ENCODE results near the gene VRK1.
"Not testable (repeated sequence)": the region's sequence is repeated elsewhere in the genome, so short reads cannot be mapped to it uniquely, and the experiment has no call there.

The VRK1 gene

DNA sequence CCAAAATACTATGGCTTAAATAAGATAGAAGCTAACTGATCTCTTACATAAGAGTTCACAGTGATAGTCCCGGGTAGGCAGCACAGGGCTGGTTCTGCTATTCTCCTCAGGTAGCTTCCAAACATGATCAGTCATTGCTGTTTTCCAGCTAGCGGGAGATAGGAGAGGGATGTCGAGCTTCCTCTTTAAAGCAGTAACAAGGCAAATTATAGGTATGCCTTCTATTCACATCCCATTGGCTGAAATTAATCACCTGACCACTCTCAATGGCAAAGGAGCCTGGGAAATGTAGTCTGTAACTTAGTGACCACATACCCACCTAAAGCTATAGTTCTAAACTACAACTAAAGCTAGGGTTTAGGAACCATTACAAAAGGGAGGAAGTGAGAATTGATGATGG, 34.5 kb upstream of the VRK1 start:
- DNase-seq (ENCODE audit: low read depth, low spot score): peak; percentile 75
- H3K4me3 ChIP-seq (ENCODE audit: low read length): no peak overlapping the region; the same call in 1 of the 2 replicates

GRCh38 chr14:96764012-96764411, 33.2 kb upstream of the VRK1 start:
- no CpG with 5 or more reads among the region's 7 CpGs for WGBS (ENCODE audit: insufficient coverage, insufficient read length)
- no peak overlapping the region for H3K27ac ChIP-seq (ENCODE audit: low read length)
- no peak overlapping the region for H3K4me3 ChIP-seq (ENCODE audit: low read length)
- H3K4me1 ChIP-seq (ENCODE audit: control insufficient read depth, insufficient read depth, low read length): no peaks in the 10 kb centered on the region
- no peaks in the 10 kb centered on the region for H3K27me3 ChIP-seq (ENCODE audit: control insufficient read depth, insufficient read depth, low read length)
- H3K9me3 ChIP-seq (ENCODE audit: control insufficient read depth, insufficient read depth, low read length): no peaks in the 10 kb centered on the region
- H3K36me3 ChIP-seq (ENCODE audit: control insufficient read depth, insufficient read depth, low read length): no peaks in the 10 kb centered on the region; the same call in 1 of the 2 replicates
- DNase-seq (ENCODE audit: low read depth, low spot score): no peak

More for the DNA sequence above, 34.5 kb upstream of the VRK1 start:
- H3K36me3 ChIP-seq (ENCODE audit: control insufficient read depth, insufficient read depth, low read length): no peaks in the 10 kb centered on the region; the same call in 1 of the 2 replicates
- H3K9me3 ChIP-seq (ENCODE audit: control insufficient read depth, insufficient read depth, low read length): no peaks in the 10 kb centered on the region
- no CpG with 5 or more reads among the region's 3 CpGs for WGBS (ENCODE audit: insufficient coverage, insufficient read length)
- no peak overlapping the region for H3K27ac ChIP-seq (ENCODE audit: low read length)
- H3K4me1 ChIP-seq (ENCODE audit: control insufficient read depth, insufficient read depth, low read length): no peaks in the 10 kb centered on the region
- no peaks in the 10 kb centered on the region for H3K27me3 ChIP-seq (ENCODE audit: control insufficient read depth, insufficient read depth, low read length)

DNA sequence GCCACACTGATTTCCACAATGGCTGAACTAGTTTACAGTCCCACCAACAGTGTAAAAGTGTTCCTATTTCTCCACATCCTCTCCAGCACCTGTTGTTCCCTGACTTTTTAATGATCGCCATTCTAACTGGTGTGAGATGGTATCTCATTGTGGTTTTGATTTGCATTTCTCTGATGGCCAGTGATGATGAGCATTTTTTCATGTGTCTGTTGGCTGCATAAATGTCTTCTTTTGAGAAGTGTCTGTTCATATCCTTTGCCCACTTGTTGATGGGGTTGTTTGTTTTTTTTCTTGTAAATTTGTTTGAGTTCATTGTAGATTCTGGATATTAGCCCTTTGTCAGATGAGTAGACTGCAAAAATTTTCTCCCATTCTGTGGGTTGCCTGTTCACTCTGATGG, 32.0 kb upstream of the VRK1 start:
- H3K36me3 ChIP-seq (ENCODE audit: control insufficient read depth, insufficient read depth, low read length); DNase-seq (ENCODE audit: low read depth, low spot score); H3K27ac ChIP-seq (ENCODE audit: low read length); H3K4me1 ChIP-seq (ENCODE audit: control insufficient read depth, insufficient read depth, low read length); H3K27me3 ChIP-seq (ENCODE audit: control insufficient read depth, insufficient read depth, low read length); H3K4me3 ChIP-seq (ENCODE audit: low read length); H3K9me3 ChIP-seq (ENCODE audit: control insufficient read depth, insufficient read depth, low read length): not testable (repeated sequence)
- no CpG with 5 or more reads among the region's 1 CpG for WGBS (ENCODE audit: insufficient coverage, insufficient read length)

DNA sequence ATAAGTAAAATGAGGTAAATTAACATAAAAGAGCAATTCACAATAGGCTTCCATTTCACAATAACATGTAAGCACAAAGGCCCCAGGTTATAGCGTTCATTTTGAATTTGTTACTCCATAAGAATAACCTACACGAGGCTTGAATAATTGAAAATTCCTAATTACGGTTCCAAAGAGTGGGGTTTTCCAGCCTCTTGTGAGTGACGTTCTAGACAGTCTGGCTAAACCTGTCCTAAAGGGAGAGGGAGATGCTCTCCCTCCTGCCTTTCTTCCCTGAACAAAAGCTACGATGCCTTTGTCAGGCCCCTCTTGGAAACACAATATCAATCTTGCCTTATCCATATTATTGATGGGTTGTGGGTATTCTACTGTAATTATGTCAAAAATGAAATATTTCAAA, 24.3 kb upstream of the VRK1 start:
- DNase-seq (ENCODE audit: low read depth, low spot score): no peak
- WGBS (ENCODE audit: insufficient coverage, insufficient read length): no CpG with 5 or more reads among the region's 5 CpGs

DNA sequence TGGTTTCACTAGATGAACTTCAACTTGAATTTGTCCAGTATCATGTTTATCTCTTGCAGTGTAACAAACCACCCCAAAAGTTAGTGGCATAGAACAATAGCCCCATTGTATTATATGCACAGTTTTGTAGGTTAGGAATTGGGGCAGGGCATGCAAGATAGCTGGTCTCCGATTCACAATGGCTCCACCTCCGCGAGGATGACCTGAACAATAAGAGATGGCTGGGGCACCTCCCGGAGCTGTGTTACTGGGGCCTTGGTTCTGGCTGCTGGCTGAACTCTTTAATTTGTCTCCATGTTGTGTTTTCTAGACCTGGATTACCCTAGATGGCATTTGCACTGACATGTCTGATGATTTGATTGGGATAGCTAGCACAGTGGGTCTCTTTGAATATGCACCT, 20.4 kb upstream of the VRK1 start:
- no peak for DNase-seq (ENCODE audit: low read depth, low spot score)
- Histone ChIP-seq H3K4me3 (ENCODE audit: low read length) (no peak overlapping the region), H3K27ac (ENCODE audit: low read length) (no peak overlapping the region), H3K27me3 (ENCODE audit: control insufficient read depth, insufficient read depth, low read length) (no peaks in the 10 kb centered on the region), H3K9me3 (ENCODE audit: control insufficient read depth, insufficient read depth, low read length) (no peaks in the 10 kb centered on the region), H3K36me3 (ENCODE audit: control insufficient read depth, insufficient read depth, low read length) (no peaks in the 10 kb centered on the region), H3K4me1 (ENCODE audit: control insufficient read depth, insufficient read depth, low read length) (no peaks in the 10 kb centered on the region)
- no CpG with 5 or more reads among the region's 4 CpGs for WGBS (ENCODE audit: insufficient coverage, insufficient read length)

More for the DNA sequence above, 24.3 kb upstream of the VRK1 start:
- Histone ChIP-seq H3K9me3 (ENCODE audit: control insufficient read depth, insufficient read depth, low read length) (no peaks in the 10 kb centered on the region), H3K4me3 (ENCODE audit: low read length) (no peak overlapping the region), H3K27me3 (ENCODE audit: control insufficient read depth, insufficient read depth, low read length) (no peaks in the 10 kb centered on the region), H3K27ac (ENCODE audit: low read length) (no peak overlapping the region), H3K4me1 (ENCODE audit: control insufficient read depth, insufficient read depth, low read length) (no peaks in the 10 kb centered on the region), H3K36me3 (ENCODE audit: control insufficient read depth, insufficient read depth, low read length) (no peaks in the 10 kb centered on the region)

GRCh38 chr14:96780500-96780899, 16.7 kb upstream of the VRK1 start:
- Histone ChIP-seq H3K4me3 (ENCODE audit: low read length) (no peak overlapping the region), H3K27ac (ENCODE audit: low read length) (no peak overlapping the region), H3K27me3 (ENCODE audit: control insufficient read depth, insufficient read depth, low read length) (no peaks in the 10 kb centered on the region), H3K9me3 (ENCODE audit: control insufficient read depth, insufficient read depth, low read length) (no peaks in the 10 kb centered on the region), H3K36me3 (ENCODE audit: control insufficient read depth, insufficient read depth, low read length) (no peaks in the 10 kb centered on the region), H3K4me1 (ENCODE audit: control insufficient read depth, insufficient read depth, low read length) (no peaks in the 10 kb centered on the region)
- no CpG with 5 or more reads among the region's 3 CpGs for WGBS (ENCODE audit: insufficient coverage, insufficient read length)
- no peak for DNase-seq (ENCODE audit: low read depth, low spot score)

- no peaks in the 10 kb centered on the region for H3K4me1 ChIP-seq (ENCODE audit: control insufficient read depth, insufficient read depth, low read length)
- no peaks in the 10 kb centered on the region for H3K36me3 ChIP-seq (ENCODE audit: control insufficient read depth, insufficient read depth, low read length)
- H3K4me3 ChIP-seq (ENCODE audit: low read length): no peak overlapping the region
- no peak for DNase-seq (ENCODE audit: low read depth, low spot score)
- WGBS (ENCODE audit: insufficient coverage, insufficient read length): no CpG with 5 or more reads among the region's 3 CpGs
- no peaks in the 10 kb centered on the region for H3K27me3 ChIP-seq (ENCODE audit: control insufficient read depth, insufficient read depth, low read length)
- H3K9me3 ChIP-seq (ENCODE audit: control insufficient read depth, insufficient read depth, low read length): no peaks in the 10 kb centered on the region
- no peak overlapping the region for H3K27ac ChIP-seq (ENCODE audit: low read length)
Observed at GRCh38 chr14:96781371-96781770, 15.8 kb upstream of the VRK1 start.

- Histone ChIP-seq H3K9me3 (ENCODE audit: control insufficient read depth, insufficient read depth, low read length) (no peaks in the 10 kb centered on the region), H3K27ac (ENCODE audit: low read length) (no peak overlapping the region), H3K4me3 (ENCODE audit: low read length) (no peak overlapping the region), H3K36me3 (ENCODE audit: control insufficient read depth, insufficient read depth, low read length) (no peaks in the 10 kb centered on the region), H3K4me1 (ENCODE audit: control insufficient read depth, insufficient read depth, low read length) (no peaks in the 10 kb centered on the region), H3K27me3 (ENCODE audit: control insufficient read depth, insufficient read depth, low read length) (no peaks in the 10 kb centered on the region)
- no CpG with 5 or more reads among the region's 8 CpGs for WGBS (ENCODE audit: insufficient coverage, insufficient read length)
- DNase-seq (ENCODE audit: low read depth, low spot score): no peak
Observed at GRCh38 chr14:96782436-96782835, 14.7 kb upstream of the VRK1 start.

DNA sequence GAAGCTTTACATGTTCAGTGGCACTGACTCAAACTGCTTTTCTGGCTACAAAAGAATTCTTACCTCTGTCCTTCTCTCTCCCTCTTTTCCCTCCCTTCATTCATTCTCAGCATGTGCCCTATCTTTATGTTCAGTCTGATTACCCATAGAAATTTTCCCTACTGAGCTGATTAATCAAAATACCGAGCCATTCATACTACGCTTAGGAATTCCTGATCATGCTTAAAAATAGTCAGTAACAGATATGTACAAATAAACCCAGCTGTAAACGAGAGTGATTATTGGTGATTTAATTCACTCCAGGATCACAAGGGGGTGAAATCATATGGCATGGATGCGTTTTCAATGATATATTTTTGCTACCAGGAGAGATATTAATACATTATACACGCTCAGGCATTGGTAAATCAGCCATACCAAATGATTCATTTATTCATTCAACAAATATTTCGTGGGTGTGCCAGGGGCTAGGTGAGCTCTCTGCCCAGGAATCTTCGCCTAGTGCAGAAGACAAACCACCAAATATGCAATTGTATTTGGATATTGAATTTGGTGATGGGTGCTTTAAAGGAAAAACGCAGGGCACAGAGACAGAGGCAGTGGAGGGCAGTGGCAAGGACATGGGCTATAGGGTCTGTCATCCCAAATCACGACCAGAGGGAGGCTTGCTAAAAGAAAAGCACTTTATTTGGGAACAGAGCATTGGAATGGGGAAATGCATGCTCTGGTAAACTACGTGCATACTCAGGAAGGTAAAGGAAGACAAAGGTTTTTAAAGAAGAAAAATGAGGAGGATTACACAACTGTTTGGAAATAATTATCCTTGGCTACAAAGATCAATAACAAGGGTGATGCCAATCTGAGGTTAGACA, 13.9 kb upstream of the VRK1 start:
- no peaks in the 10 kb centered on the region for H3K27me3 ChIP-seq (ENCODE audit: control insufficient read depth, insufficient read depth, low read length)
- DNase-seq (ENCODE audit: low read depth, low spot score): no peak
- no peak overlapping the region for H3K4me3 ChIP-seq (ENCODE audit: low read length)
- H3K9me3 ChIP-seq (ENCODE audit: control insufficient read depth, insufficient read depth, low read length): no peaks in the 10 kb centered on the region
- no peaks in the 10 kb centered on the region for H3K36me3 ChIP-seq (ENCODE audit: control insufficient read depth, insufficient read depth, low read length)
- H3K4me1 ChIP-seq (ENCODE audit: control insufficient read depth, insufficient read depth, low read length): no peaks in the 10 kb centered on the region
- no peak overlapping the region for H3K27ac ChIP-seq (ENCODE audit: low read length)
- no CpG with 5 or more reads among the region's 10 CpGs for WGBS (ENCODE audit: insufficient coverage, insufficient read length)

DNA sequence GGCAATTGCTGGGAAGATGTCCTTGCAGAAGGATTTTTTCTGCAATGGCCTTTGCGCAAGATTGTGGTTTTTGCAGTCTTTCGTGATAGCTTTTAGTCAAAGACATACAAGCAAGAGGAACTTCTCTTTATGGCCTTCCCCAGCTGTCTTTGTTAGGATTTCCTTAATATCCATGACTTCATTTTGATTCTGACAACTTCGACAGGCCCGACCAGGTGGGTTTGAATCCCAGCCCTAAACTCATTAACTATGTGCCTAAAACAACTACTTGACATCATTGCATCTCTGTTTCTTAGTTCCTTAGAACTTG, 13.3 kb upstream of the VRK1 start:
- no peak overlapping the region for H3K27ac ChIP-seq (ENCODE audit: low read length)
- H3K27me3 ChIP-seq (ENCODE audit: control insufficient read depth, insufficient read depth, low read length): no peaks in the 10 kb centered on the region
- no peak overlapping the region for H3K4me3 ChIP-seq (ENCODE audit: low read length)
- no peaks in the 10 kb centered on the region for H3K9me3 ChIP-seq (ENCODE audit: control insufficient read depth, insufficient read depth, low read length)
- no CpG with 5 or more reads among the region's 4 CpGs for WGBS (ENCODE audit: insufficient coverage, insufficient read length)
- H3K4me1 ChIP-seq (ENCODE audit: control insufficient read depth, insufficient read depth, low read length): no peaks in the 10 kb centered on the region
- no peak for DNase-seq (ENCODE audit: low read depth, low spot score)
- H3K36me3 ChIP-seq (ENCODE audit: control insufficient read depth, insufficient read depth, low read length): no peaks in the 10 kb centered on the region

GRCh38 chr14:96790186-96790585, 7.0 kb upstream of the VRK1 start:
- DNase-seq (ENCODE audit: low read depth, low spot score): no peak
- Histone ChIP-seq H3K36me3 (ENCODE audit: control insufficient read depth, insufficient read depth, low read length) (no peaks in the 10 kb centered on the region), H3K27ac (ENCODE audit: low read length) (no peak overlapping the region), H3K27me3 (ENCODE audit: control insufficient read depth, insufficient read depth, low read length) (no peaks in the 10 kb centered on the region), H3K4me1 (ENCODE audit: control insufficient read depth, insufficient read depth, low read length) (no peaks in the 10 kb centered on the region), H3K4me3 (ENCODE audit: low read length) (no peak overlapping the region), H3K9me3 (ENCODE audit: control insufficient read depth, insufficient read depth, low read length) (no peaks in the 10 kb centered on the region)
- no CpG with 5 or more reads among the region's 3 CpGs for WGBS (ENCODE audit: insufficient coverage, insufficient read length)
